Mucosa of descending colon (tissue), 3 donors: ENCODE results near the gene LSM4. TPM values are rescaled to one million over a fixed set of nuclear protein-coding genes. Genes with fewer than 3 reads are reported as not detected.

Source experiments
- ATAC-seq: fragments of 200-7000 bp; cut with Tn5 transposase; one replicate; pipeline ENCODE4 v1.9.1; 2020; ENCODE audit warnings: mild to moderate bottlenecking, moderate library complexity
- DNase-seq, 3 donors: peaks; one replicate each; pipeline ENCODE4 v3.0.0-alpha.2; 2020
- H3K36me3 ChIP-seq: fragments of 200-600 bp; one replicate; pipeline ENCODE4 v1.8.0; 2021; ENCODE audit warnings: low read depth, mild to moderate bottlenecking
- H3K4me1 ChIP-seq: fragments of 200-600 bp; one replicate; pipeline ENCODE4 v1.8.0; 2021; ENCODE audit warnings: low read depth, mild to moderate bottlenecking
- H3K4me3 ChIP-seq: fragments of 200-600 bp; one replicate; pipeline ENCODE4 v1.8.0; 2021; ENCODE audit warnings: mild to moderate bottlenecking
- H3K9me3 ChIP-seq: fragments of 200-600 bp; one replicate; pipeline ENCODE4 v1.8.0; 2021; ENCODE audit warnings: mild to moderate bottlenecking
- CTCF ChIP-seq: fragments of 200-600 bp; IDR thresholded peaks from one replicate; pipeline ENCODE4 v1.8.0; 2022; ENCODE audit warnings: antibody characterized with exemption, mild to moderate bottlenecking
- intact Hi-C, 2 donors: fragments of 100-400 bp; cut with DNase I in 1 of 2; cut with micrococcal nuclease in 1 of 2; formaldehyde crosslinking; loops; one replicate each; pipeline versions ENCODE4 v1.11.0 to v1.11.1; 2022; cut with DNase I, micrococcal nuclease
- total RNA-seq, 3 donors: library from RNA; stranded (reverse); fragmentation: NEBNext Ultra II Directional in 2 of 3; extraction: Animal tissue kit (Norgen Biotek cat#: 25700) in 2 of 3; gene quantifications; one replicate each; pipeline versions ENCODE4 v1.2.1 to v1.2.4, GENCODE V29; 2021 to 2023
- donor health status: DM: no; HTN: no; CAD: no; lungs with moderate emphysema.
- donor health status: DM: no; HTN: no; CAD: no.
- donor health status: DM: no; HTN: yes; CAD: no.

The LSM4 gene
- total RNA-seq, 3 donors from 2014 or later: 86.3 to 158 (median 124) TPM

GRCh38 chr19:18320865-18321733, 1.8 kb downstream of the LSM4 start:
- DNase-seq (peak; percentile 85 to 87 (median 87)), ATAC-seq (peak; percentile 55)
- no peaks in the 10 kb centered on the region for H3K9me3 ChIP-seq
- no peaks in the 10 kb centered on the region for H3K36me3 ChIP-seq
- no peak overlapping the region for H3K4me3 ChIP-seq
- H3K4me1 ChIP-seq: peaks cover 53% of the 10 kb centered on the region
- no peak for TF ChIP-seq CTCF
- intact Hi-C loops: loop anchor here (5.0 kb wide), 2 partner anchors 39 to 44 kb away; partner anchors contain the start of gene JUND (in 1 of the 2)

- Histone ChIP-seq H3K4me1 (peaks cover 53% of the 10 kb centered on the region), H3K9me3 (no peaks in the 10 kb centered on the region), H3K4me3 (no peak overlapping the region), H3K36me3 (no peaks in the 10 kb centered on the region)
- ATAC-seq: peak; percentile 61
- no peak for TF ChIP-seq CTCF
- intact Hi-C loops: loop anchor here (5.0 kb wide), 2 partner anchors 37 to 42 kb away; partner anchors contain the start of gene JUND (in 1 of the 2)
- DNase-seq: peak; percentile 88 to 93 (median 88)
These were observed 3.2 kb downstream of the LSM4 start for GRCh38 chr19:18319591-18320135.

- ATAC-seq (peak; percentile 1), DNase-seq (peak; percentile 59 to 79 (median 73))
- no peaks in the 10 kb centered on the region for H3K36me3 ChIP-seq
- no peak overlapping the region for H3K4me3 ChIP-seq
- H3K4me1 ChIP-seq: peaks cover 48% of the 10 kb centered on the region
- intact Hi-C loops: no loop called here
- TF ChIP-seq CTCF: no peak
- no peaks in the 10 kb centered on the region for H3K9me3 ChIP-seq
These were observed 4.7 kb downstream of the LSM4 start for GRCh38 chr19:18317961-18318800.

GRCh38 chr19:18313398-18313797, 9.5 kb downstream of the LSM4 start:
- no peak for DNase-seq
- no peak for ATAC-seq
- no peaks in the 10 kb centered on the region for H3K9me3 ChIP-seq
- no peaks in the 10 kb centered on the region for H3K36me3 ChIP-seq
- peaks cover 35% of the 10 kb centered on the region for H3K4me1 ChIP-seq
- TF ChIP-seq CTCF: no peak
- no peak overlapping the region for H3K4me3 ChIP-seq
- intact Hi-C loops: no loop called here

GRCh38 chr19:18312092-18312534, 10.8 kb downstream of the LSM4 start:
- H3K9me3 ChIP-seq: no peaks in the 10 kb centered on the region
- H3K36me3 ChIP-seq: no peaks in the 10 kb centered on the region
- DNase-seq (no peak), ATAC-seq (peak; percentile 21)
- TF ChIP-seq CTCF: no peak
- H3K4me3 ChIP-seq: no peak overlapping the region
- H3K4me1 ChIP-seq: peaks cover 24% of the 10 kb centered on the region
- intact Hi-C loops: no loop called here
